GM19099 (cell line): ENCODE data around the gene OR2F2.

ENCODE experiments used
- POLR2A ChIP-seq: IDR thresholded peaks from 3 replicates; pipeline ENCODE4 v1.6.1; 2011; ENCODE audit warnings: low read depth; ENCODE audit not compliant: insufficient read length; ENCODE audit errors: extremely low read depth

The OR2F2 gene

DNA sequence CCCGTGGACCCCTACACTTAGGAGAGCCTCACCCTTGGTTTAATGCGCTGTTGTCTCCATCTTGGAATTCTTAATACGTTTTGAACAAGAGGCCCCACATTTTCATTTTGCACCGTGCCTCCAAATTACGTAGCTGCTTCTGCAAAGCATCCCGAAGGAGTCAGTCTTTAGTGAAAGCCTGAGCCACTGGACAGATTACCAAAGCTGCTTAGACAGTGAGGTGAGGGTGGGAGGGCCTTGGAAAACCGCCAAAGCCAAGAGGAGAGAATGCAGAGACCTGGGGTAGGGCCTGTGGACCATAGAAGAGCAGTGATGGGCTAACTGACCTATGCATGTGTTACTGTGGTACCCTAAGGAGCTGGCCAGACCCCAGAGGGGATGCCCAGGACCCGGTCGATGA is 28.9 kb upstream of the OR2F2 start:
- TF ChIP-seq POLR2A = no peak

DNA sequence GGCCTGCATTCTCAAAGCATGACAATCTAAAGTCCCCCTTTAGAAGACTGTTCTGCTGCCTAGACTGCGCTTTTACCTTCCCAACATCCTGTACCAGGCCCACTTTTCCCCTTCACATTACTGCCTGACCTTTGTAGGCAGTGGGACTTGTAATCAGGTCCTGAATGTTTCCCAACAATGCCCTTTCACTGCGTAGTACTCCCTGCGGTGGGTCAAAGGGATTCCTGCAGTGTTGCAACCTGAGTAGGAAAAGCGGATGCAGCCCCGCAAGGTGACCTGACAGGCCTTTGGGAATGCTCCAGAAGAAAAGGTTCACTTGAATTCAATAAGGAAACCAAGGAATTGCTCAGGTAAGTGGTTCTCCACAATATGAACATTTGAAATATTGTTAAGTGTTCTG is 28.1 kb upstream of the OR2F2 start:
- TF ChIP-seq POLR2A = no peak

GRCh38 chr7:143908120-143908519 is 26.9 kb upstream of the OR2F2 start:
- no peak for TF ChIP-seq POLR2A

DNA sequence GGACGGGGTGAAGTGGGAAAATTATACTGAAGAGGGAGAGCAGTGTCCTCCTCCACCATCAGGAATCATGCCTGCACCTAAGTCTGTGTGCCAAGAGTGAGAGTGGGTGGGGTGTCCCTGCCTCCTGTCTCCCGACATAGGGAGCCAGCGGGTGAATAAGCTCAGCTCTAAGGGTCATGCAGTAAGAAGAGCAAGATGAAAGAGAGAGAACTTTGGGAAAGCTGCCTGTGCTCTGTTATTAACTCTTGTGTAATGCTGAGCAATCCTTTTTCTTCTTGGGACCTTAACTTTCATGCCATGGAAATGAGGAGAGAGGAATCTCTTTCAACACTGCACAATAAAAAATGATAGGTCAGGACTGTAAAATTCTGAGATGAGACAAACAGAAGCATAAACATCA is 25.2 kb upstream of the OR2F2 start:
- no peak for TF ChIP-seq POLR2A

GRCh38 chr7:143910473-143911248 is 24.4 kb upstream of the OR2F2 start:
- no peak for TF ChIP-seq POLR2A

- no peak for TF ChIP-seq POLR2A
These were observed 21.0 kb upstream of the OR2F2 start for GRCh38 chr7:143913945-143914615.

DNA sequence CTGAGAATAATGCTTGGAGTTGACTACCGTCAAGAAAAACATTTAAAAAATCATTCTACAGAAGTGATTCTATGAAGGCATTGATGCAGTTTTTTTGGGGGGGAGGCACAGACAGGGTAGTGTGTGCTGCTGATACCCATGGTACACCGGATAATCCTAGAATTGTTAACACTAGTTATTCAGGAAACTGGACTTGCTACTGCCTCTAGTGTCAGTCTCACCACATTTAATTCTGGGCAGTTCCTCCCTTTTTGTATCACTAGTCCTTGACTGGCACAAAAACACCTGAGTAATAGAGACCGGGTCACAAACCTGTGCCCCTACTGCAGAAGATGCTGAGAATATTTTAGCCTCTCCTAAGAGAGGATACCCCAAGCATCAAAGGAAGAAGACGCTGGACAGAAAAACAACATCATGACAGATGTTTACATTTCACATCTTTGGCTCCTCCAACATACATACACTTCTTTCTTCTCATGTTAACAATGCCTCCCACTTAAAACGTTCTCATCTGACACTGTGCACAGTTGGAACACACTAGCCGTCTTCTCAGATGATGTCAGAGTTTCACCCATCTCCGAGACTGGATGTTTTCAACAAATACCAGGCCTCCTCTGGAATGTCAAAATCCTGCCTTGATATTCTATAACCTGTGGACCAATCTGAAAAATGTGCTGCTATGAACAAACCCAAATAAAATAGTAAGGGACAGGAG is 19.9 kb upstream of the OR2F2 start:
- TF ChIP-seq POLR2A = no peak

DNA sequence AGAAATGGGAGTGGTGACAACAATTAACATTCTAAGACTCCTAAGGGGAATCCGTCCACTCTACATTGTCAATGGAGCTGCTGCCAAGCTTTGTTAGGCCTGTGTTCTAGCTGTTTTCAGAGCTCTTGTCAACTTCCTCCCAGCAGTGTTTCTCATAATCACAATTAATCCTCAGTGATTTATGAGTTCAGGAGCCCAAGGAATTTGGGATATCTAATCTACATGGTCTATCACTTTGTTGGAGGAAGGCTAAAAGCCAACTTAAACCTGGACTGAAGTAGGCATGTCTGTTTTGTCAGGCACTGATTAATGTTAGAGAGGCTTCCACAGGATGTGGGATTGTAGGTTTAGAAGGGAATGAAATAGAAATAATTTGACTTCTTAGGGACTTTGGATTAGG is 10.2 kb upstream of the OR2F2 start:
- no peak for TF ChIP-seq POLR2A

GRCh38 chr7:143929224-143929920 is 5.7 kb upstream of the OR2F2 start:
- no peak for TF ChIP-seq POLR2A

GRCh38 chr7:143931739-143932138 is 3.3 kb upstream of the OR2F2 start:
- TF ChIP-seq POLR2A = no peak

GRCh38 chr7:143936087-143937009 is 1.3 kb downstream of the OR2F2 start:
- TF ChIP-seq POLR2A = no peak

- no peak for TF ChIP-seq POLR2A
These were observed 3.6 kb downstream of the OR2F2 start for GRCh38 chr7:143938379-143939243.

GRCh38 chr7:143945423-143945822 is 10.4 kb downstream of the OR2F2 start:
- no peak for TF ChIP-seq POLR2A

GRCh38 chr7:143947111-143947510 is 12.1 kb downstream of the OR2F2 start:
- TF ChIP-seq POLR2A = no peak

- TF ChIP-seq POLR2A = no peak
These were observed 13.7 kb downstream of the OR2F2 start for GRCh38 chr7:143948733-143949132.
